GM23338 (cell line): ENCODE results near the gene ATF7IP. TPM values are rescaled to one million over a fixed set of nuclear protein-coding genes. Genes with fewer than 3 reads are reported as not detected.

Source experiments
- ATAC-seq: fragments of 200-7000 bp; cut with Tn5 transposase; 3 replicates; pipeline ENCODE4 v1.9.1; 2020
- DNase-seq: peaks from one replicate; pipeline ENCODE4 v3.0.0-alpha.2; 2015; ENCODE audit warnings: low spot score
- H2AFZ ChIP-seq: fragments of 200-600 bp; sonication (generic); 2 replicates; pipeline ENCODE4 v1.8.0; 2016; ENCODE audit warnings: antibody characterized with exemption, mild to moderate bottlenecking, moderate library complexity
- H3F3A ChIP-seq: fragments of 200-600 bp; sonication (generic); replicated peaks from 2 replicates; pipeline ENCODE4 v1.8.0; 2017; ENCODE audit warnings: antibody characterized with exemption, mixed run types, low read depth
- H3K27ac ChIP-seq: fragments of 200-600 bp; sonication (generic); 2 replicates; pipeline ENCODE4 v1.6.1; 2016; ENCODE audit warnings: low read depth
- H3K27me3 ChIP-seq: fragments of 200-600 bp; sonication (generic); 2 replicates; pipeline ENCODE4 v1.8.0; 2016; ENCODE audit warnings: mild to moderate bottlenecking, mixed run types, moderate library complexity; ENCODE audit not compliant: insufficient read depth
- H3K36me3 ChIP-seq: fragments of 200-600 bp; sonication (generic); 2 replicates; pipeline ENCODE4 v1.8.0; 2016; ENCODE audit warnings: mild to moderate bottlenecking; ENCODE audit not compliant: insufficient read depth
- H3K4me1 ChIP-seq: fragments of 200-600 bp; sonication (generic); 2 replicates; pipeline ENCODE4 v1.8.0; 2016; ENCODE audit warnings: mild to moderate bottlenecking, moderate library complexity; ENCODE audit not compliant: insufficient read depth
- H3K4me2 ChIP-seq: fragments of 200-600 bp; sonication (generic); 2 replicates; pipeline ENCODE4 v1.7.1; 2017; ENCODE audit warnings: mixed run types
- H3K4me3 ChIP-seq: fragments of 200-600 bp; sonication (generic); 2 replicates; pipeline ENCODE4 v1.6.1; 2016; ENCODE audit warnings: mixed run types
- H3K79me2 ChIP-seq: fragments of 200-600 bp; sonication (generic); replicated peaks from 2 replicates; pipeline ENCODE4 v1.8.0; 2017; ENCODE audit warnings: mild to moderate bottlenecking; ENCODE audit not compliant: insufficient read depth
- H3K9me2 ChIP-seq: fragments of 200-600 bp; sonication (generic); 2 replicates; pipeline ENCODE4 v1.8.0; 2017; ENCODE audit not compliant: insufficient read depth
- H4K20me1 ChIP-seq: fragments of 200-600 bp; sonication (generic); replicated peaks from 2 replicates; pipeline ENCODE4 v1.8.0; 2017; ENCODE audit warnings: mild to moderate bottlenecking; ENCODE audit not compliant: insufficient read depth
- H3K27ac Mint-ChIP-seq: 2 replicates; pipeline ENCODE4 v1.8.0; 2020; ENCODE audit warnings: inconsistent platforms, mild to moderate bottlenecking, moderate library complexity, mixed read lengths
- H3K27me3 Mint-ChIP-seq: 3 replicates; pipeline ENCODE4 v1.8.0; 2022; ENCODE audit warnings: low read depth, mild to moderate bottlenecking, moderate library complexity, mixed read lengths, inconsistent platforms; ENCODE audit not compliant: insufficient read depth, poor library complexity
- H3K36me3 Mint-ChIP-seq: 3 replicates; pipeline ENCODE4 v1.8.0; 2021; ENCODE audit warnings: low read depth, mild to moderate bottlenecking, inconsistent platforms, moderate library complexity, mixed read lengths
- H3K4me1 Mint-ChIP-seq: 3 replicates; pipeline ENCODE4 v1.8.0; 2020; ENCODE audit warnings: mild to moderate bottlenecking, inconsistent platforms, mixed read lengths
- H3K4me3 Mint-ChIP-seq: 3 replicates; pipeline ENCODE4 v1.8.0; 2021; ENCODE audit warnings: moderate library complexity, mild to moderate bottlenecking, inconsistent platforms, mixed read lengths
- H3K9me3 Mint-ChIP-seq: 3 replicates; pipeline ENCODE4 v1.8.0; 2020; ENCODE audit warnings: moderate library complexity, mild to moderate bottlenecking, inconsistent platforms, mixed read lengths
- ETS1 ChIP-seq: IDR thresholded peaks from 2 replicates; pipeline ENCODE4 v1.6.1; 2016; ENCODE audit warnings: antibody characterized with exemption
- EZH2 ChIP-seq: fragments of 200-600 bp; sonication (generic); IDR thresholded peaks from one replicate; pipeline ENCODE4 v1.8.0; 2017; ENCODE audit warnings: antibody characterized with exemption, mild to moderate bottlenecking, low read depth; ENCODE audit not compliant: unreplicated experiment
- JUNB ChIP-seq: IDR thresholded peaks from one replicate; pipeline ENCODE4 v1.6.1; 2016; ENCODE audit warnings: antibody characterized with exemption; ENCODE audit not compliant: unreplicated experiment
- NANOG ChIP-seq: IDR thresholded peaks from 2 replicates; pipeline ENCODE4 v1.6.1; 2016; ENCODE audit warnings: antibody characterized with exemption, borderline replicate concordance
- ZNF114 ChIP-seq: fragments of 250-450 bp; sonication (Bioruptor Pico); IDR thresholded peaks from 2 replicates; pipeline ENCODE4 v1.5.0; 2020; ENCODE audit warnings: mild to moderate bottlenecking, moderate library complexity
- ZNF331 ChIP-seq: fragments of 250-450 bp; sonication (Bioruptor Pico); IDR thresholded peaks from 2 replicates; pipeline ENCODE4 v1.5.0; 2020; ENCODE audit warnings: low read depth, mild to moderate bottlenecking, moderate library complexity
- polyA plus RNA-seq: library from polyadenylated mRNA; unstranded; fragments of >200 nt; fragmentation: Nextera tagmentation; extraction: Ambion mirVana; gene quantifications from 2 replicates; pipeline ENCODE4 v1.2.1, GENCODE V29; 2016
- total RNA-seq: library from RNA; depleted of rRNA; stranded (reverse); fragments of >200 nt; shearing (Covaris generic); gene quantifications from 2 replicates; pipeline ENCODE4 v1.2.3, GENCODE V29; 2014
- TF ChIP-seq, protein P1 (sequence below): fragments of 250-450 bp; sonication (Bioruptor Pico); IDR thresholded peaks from 2 replicates; pipeline ENCODE4 v1.5.0; 2020; ENCODE audit warnings: mild to moderate bottlenecking, moderate library complexity
- TF ChIP-seq, protein P2 (sequence below): IDR thresholded peaks from one replicate; pipeline ENCODE4 v1.6.1; 2018; ENCODE audit warnings: antibody characterized with exemption; ENCODE audit not compliant: unreplicated experiment

The ATF7IP gene
- total and polyA plus RNA-seq, 2 experiments from 2014 or later = 76.4 to 118 TPM

- TF ChIP-seq ZNF114 (CRISPR knock-in tag) (no peak), ZNF331 (CRISPR knock-in tag) (no peak), ETS1 (no peak), JUNB (no peak), EZH2 (no peak), NANOG (no peak)
- TF ChIP-seq, protein P1, sequence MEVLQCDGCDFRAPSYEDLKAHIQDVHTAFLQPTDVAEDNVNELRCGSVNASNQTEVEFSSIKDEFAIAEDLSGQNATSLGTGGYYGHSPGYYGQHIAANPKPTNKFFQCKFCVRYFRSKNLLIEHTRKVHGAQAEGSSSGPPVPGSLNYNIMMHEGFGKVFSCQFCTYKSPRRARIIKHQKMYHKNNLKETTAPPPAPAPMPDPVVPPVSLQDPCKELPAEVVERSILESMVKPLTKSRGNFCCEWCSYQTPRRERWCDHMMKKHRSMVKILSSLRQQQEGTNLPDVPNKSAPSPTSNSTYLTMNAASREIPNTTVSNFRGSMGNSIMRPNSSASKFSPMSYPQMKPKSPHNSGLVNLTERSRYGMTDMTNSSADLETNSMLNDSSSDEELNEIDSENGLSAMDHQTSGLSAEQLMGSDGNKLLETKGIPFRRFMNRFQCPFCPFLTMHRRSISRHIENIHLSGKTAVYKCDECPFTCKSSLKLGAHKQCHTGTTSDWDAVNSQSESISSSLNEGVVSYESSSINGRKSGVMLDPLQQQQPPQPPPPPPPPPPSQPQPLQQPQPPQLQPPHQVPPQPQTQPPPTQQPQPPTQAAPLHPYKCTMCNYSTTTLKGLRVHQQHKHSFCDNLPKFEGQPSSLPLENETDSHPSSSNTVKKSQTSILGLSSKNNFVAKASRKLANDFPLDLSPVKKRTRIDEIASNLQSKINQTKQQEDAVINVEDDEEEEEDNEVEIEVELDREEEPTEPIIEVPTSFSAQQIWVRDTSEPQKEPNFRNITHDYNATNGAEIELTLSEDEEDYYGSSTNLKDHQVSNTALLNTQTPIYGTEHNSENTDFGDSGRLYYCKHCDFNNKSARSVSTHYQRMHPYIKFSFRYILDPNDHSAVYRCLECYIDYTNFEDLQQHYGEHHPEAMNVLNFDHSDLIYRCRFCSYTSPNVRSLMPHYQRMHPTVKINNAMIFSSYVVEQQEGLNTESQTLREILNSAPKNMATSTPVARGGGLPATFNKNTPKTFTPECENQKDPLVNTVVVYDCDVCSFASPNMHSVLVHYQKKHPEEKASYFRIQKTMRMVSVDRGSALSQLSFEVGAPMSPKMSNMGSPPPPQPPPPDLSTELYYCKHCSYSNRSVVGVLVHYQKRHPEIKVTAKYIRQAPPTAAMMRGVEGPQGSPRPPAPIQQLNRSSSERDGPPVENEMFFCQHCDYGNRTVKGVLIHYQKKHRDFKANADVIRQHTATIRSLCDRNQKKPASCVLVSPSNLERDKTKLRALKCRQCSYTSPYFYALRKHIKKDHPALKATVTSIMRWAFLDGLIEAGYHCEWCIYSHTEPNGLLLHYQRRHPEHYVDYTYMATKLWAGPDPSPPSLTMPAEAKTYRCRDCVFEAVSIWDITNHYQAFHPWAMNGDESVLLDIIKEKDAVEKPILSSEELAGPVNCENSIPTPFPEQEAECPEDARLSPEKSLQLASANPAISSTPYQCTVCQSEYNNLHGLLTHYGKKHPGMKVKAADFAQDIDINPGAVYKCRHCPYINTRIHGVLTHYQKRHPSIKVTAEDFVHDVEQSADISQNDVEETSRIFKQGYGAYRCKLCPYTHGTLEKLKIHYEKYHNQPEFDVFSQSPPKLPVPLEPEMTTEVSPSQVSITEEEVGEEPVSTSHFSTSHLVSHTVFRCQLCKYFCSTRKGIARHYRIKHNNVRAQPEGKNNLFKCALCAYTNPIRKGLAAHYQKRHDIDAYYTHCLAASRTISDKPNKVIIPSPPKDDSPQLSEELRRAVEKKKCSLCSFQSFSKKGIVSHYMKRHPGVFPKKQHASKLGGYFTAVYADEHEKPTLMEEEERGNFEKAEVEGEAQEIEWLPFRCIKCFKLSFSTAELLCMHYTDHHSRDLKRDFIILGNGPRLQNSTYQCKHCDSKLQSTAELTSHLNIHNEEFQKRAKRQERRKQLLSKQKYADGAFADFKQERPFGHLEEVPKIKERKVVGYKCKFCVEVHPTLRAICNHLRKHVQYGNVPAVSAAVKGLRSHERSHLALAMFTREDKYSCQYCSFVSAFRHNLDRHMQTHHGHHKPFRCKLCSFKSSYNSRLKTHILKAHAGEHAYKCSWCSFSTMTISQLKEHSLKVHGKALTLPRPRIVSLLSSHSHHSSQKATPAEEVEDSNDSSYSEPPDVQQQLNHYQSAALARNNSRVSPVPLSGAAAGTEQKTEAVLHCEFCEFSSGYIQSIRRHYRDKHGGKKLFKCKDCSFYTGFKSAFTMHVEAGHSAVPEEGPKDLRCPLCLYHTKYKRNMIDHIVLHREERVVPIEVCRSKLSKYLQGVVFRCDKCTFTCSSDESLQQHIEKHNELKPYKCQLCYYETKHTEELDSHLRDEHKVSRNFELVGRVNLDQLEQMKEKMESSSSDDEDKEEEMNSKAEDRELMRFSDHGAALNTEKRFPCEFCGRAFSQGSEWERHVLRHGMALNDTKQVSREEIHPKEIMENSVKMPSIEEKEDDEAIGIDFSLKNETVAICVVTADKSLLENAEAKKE = peak; percentile 78; the same call in 1 of the 2 replicates
- TF ChIP-seq, protein P2, sequence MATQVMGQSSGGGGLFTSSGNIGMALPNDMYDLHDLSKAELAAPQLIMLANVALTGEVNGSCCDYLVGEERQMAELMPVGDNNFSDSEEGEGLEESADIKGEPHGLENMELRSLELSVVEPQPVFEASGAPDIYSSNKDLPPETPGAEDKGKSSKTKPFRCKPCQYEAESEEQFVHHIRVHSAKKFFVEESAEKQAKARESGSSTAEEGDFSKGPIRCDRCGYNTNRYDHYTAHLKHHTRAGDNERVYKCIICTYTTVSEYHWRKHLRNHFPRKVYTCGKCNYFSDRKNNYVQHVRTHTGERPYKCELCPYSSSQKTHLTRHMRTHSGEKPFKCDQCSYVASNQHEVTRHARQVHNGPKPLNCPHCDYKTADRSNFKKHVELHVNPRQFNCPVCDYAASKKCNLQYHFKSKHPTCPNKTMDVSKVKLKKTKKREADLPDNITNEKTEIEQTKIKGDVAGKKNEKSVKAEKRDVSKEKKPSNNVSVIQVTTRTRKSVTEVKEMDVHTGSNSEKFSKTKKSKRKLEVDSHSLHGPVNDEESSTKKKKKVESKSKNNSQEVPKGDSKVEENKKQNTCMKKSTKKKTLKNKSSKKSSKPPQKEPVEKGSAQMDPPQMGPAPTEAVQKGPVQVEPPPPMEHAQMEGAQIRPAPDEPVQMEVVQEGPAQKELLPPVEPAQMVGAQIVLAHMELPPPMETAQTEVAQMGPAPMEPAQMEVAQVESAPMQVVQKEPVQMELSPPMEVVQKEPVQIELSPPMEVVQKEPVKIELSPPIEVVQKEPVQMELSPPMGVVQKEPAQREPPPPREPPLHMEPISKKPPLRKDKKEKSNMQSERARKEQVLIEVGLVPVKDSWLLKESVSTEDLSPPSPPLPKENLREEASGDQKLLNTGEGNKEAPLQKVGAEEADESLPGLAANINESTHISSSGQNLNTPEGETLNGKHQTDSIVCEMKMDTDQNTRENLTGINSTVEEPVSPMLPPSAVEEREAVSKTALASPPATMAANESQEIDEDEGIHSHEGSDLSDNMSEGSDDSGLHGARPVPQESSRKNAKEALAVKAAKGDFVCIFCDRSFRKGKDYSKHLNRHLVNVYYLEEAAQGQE = no peak
- Mint-ChIP-seq H3K27me3 (peaks cover 10% of the 10 kb centered on the region), H3K9me3 (no peaks in the 10 kb centered on the region), H3K4me3 (peak overlapping the region; percentile 40; the same call in 1 of the 3 replicates), H3K27ac (peak overlapping the region; percentile 79), H3K36me3 (peaks cover 13% of the 10 kb centered on the region; the same call in 2 of the 3 replicates), H3K4me1 (peaks cover 75% of the 10 kb centered on the region)
- Histone ChIP-seq H2AFZ (no peak overlapping the region), H4K20me1 (no peaks in the 10 kb centered on the region; the same call in 1 of the 2 replicates), H3K27ac (peak overlapping the region; percentile 7; the same call in 1 of the 2 replicates), H3K9me2 (no peaks in the 10 kb centered on the region), H3K4me3 (peak overlapping the region; percentile 4; the same call in 1 of the 2 replicates), H3K4me2 (peak overlapping the region; percentile 7), H3K27me3 (no peaks in the 10 kb centered on the region), H3K4me1 (peaks cover 69% of the 10 kb centered on the region), H3K36me3 (no peaks in the 10 kb centered on the region), H3F3A (no peaks in the 10 kb centered on the region), H3K79me2 (peaks cover 100% of the 10 kb centered on the region)
- ATAC-seq = 0 out of 3 replicates have a peak, but pooled peaks have one; percentile 14
- DNase-seq = no peak
Observed at GRCh38 chr12:14390870-14391530, 25.5 kb downstream of the ATF7IP start.
